Mesodermal cell (in vitro differentiated cells): ENCODE data around the gene SHROOM4.
A peak's percentile ranks its signal among the peaks of the same experiment; 100 is the strongest.

Source experiments
- H3K27ac ChIP-seq: 2 replicates; pipeline ENCODE4 v1.7.0; 2013; ENCODE audit warnings: mild to moderate bottlenecking, low read depth, low read length, moderate library complexity; ENCODE audit not compliant: severe bottlenecking
- H3K36me3 ChIP-seq: 2 replicates; pipeline ENCODE4 v1.7.1; 2013; ENCODE audit warnings: mild to moderate bottlenecking, low read length, moderate library complexity; ENCODE audit not compliant: control insufficient read depth, insufficient read depth
- H3K4me1 ChIP-seq: one replicate; pipeline ENCODE4 v1.7.1; 2013; ENCODE audit warnings: mild to moderate bottlenecking, low read length; ENCODE audit not compliant: insufficient read depth, control insufficient read depth, poor library complexity, severe bottlenecking
- H3K4me3 ChIP-seq: 2 replicates; pipeline ENCODE4 v1.7.0; 2013; ENCODE audit warnings: low read length, control low read depth, mild to moderate bottlenecking; ENCODE audit not compliant: insufficient read depth, poor library complexity, severe bottlenecking; ENCODE audit errors: extremely low read depth
- H3K9me3 ChIP-seq: 2 replicates; pipeline ENCODE4 v1.7.1; 2013; ENCODE audit warnings: mild to moderate bottlenecking, low read length, moderate library complexity; ENCODE audit not compliant: control insufficient read depth
- WGBS, 2 experiments: methylation state at CpG; one replicate each; pipeline ENCODE4 v1.1.5; 2013; ENCODE audit warnings: missing lambda C conversion rate in 2 of 2; ENCODE audit not compliant: insufficient coverage in 2 of 2; 5-methylcytosine and 5-hydroxymethylcytosine counted together

The SHROOM4 gene

DNA sequence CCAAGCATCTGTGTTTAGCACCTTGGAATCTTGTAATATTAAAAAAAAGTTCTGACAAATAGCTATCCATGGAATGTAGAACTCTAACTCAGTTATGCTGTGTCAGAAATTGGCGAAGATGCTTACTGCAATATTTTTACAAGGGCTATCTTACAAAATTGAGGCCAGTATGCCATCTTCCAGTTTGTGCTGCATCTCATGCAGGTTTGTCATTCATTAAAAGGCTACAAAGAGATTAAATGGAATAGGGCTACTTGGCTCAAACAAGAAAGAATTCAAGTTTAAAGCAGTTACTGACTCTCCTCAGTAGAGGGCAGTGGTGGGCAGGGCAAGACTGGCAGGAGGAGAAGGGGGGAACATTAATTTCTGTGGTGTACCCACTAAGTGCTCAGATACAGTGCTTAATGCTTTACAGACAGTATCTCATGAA lies 66.5 kb downstream of the SHROOM4 start:
- Histone ChIP-seq H3K9me3 (no peaks in the 10 kb centered on the region), H3K4me3 (no peak overlapping the region), H3K36me3 (no peaks in the 10 kb centered on the region), H3K27ac (no peak overlapping the region), H3K4me1 (no peaks in the 10 kb centered on the region)
- WGBS, 2 experiments, result no CpG with 5 or more reads among the region's 1 CpG

DNA sequence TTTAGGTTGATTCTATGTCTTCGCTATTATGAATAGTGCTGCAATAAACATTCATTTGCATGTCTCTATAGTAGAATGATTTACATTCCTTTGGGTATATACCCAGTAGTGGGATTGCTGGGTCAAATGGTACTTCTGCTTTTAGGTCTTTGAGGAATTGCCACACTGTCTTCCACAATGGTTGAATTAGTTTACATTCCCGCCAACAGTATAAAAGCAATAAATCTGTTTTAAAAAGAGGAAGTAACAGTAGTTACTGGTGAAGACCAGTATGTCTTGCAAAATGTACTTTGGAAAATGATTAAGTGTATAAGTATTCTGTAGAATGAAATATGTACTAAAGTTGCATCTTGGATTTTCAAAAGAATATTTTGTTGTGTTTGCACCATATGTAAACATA lies 77.3 kb downstream of the SHROOM4 start:
- Histone ChIP-seq H3K36me3 (no peaks in the 10 kb centered on the region), H3K9me3 (no peaks in the 10 kb centered on the region), H3K4me3 (no peak overlapping the region), H3K27ac (no peak overlapping the region), H3K4me1 (no peaks in the 10 kb centered on the region)
- WGBS, 2 experiments, result no CpG with 5 or more reads among the region's 2 CpGs

DNA sequence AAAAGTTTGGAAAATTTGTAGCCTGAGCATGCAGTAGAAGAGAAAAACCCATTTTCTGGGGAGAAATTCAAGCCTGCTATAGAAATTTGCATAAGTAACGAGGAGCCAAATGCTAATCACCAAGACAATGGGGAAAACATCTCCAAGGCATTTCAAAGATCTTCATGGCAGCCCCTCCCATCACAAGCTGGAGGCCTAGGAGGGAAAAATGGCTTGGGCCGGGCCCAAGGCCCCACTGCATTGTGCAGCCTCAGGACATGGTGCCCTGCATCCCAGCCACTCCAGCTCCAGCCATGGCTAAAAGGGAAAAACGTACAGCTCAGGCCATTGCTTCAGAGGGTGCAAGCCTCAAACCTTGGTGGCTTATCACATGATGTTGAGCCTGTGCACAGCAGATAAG lies 87.7 kb downstream of the SHROOM4 start:
- H3K36me3 ChIP-seq, result no peaks in the 10 kb centered on the region
- 67% methylated on average over 1 of the region's 3 CpGs; no CpG with 5 or more reads in 1 of the 2 experiments for WGBS, 2 experiments
- no peak overlapping the region for H3K27ac ChIP-seq
- no peaks in the 10 kb centered on the region for H3K9me3 ChIP-seq
- H3K4me1 ChIP-seq, result peaks cover 10% of the 10 kb centered on the region
- no peak overlapping the region for H3K4me3 ChIP-seq

DNA sequence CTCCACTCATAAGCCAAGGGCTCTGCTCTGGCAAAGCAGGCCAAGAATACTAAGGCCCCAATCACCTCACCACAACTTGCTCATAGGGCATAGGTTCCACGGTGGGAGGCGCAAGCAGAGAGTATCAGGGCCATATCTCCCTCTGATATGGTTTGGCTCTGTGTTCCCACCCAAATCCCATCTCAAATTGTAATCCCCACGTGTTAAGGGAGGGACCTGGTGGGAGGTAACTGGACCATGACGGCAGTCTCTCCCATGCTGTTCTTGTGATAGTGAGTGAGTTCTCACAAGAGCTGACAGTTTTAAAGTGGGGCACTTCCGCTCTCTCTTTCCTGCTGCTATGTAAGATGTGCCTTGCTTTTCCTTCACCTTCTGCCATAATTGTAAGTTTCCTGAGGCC lies 88.7 kb downstream of the SHROOM4 start:
- Histone ChIP-seq H3K9me3 (no peaks in the 10 kb centered on the region), H3K4me3 (no peak overlapping the region), H3K27ac (no peak overlapping the region), H3K4me1 (peaks cover 11% of the 10 kb centered on the region), H3K36me3 (no peaks in the 10 kb centered on the region)
- no CpG with 5 or more reads among the region's 5 CpGs for WGBS, 2 experiments

DNA sequence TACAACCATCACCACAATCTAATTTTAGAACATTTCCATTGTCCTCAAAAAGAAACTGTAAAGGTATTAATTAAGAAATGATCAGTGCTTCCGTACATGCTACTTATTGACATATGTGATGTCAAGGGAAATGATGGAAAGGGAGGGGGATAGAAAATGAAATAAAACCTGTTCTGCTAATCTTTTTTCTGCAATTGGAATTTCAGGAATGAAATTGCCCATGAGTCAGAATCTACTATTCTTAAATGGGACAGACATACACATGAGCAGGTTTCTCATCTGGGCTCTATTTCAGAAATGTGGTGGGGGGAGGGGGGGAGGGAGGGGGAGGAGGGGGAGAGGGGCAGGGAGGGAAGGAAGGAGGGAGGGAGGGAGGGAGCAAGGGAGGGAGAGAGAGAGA lies 91.0 kb downstream of the SHROOM4 start:
- H3K9me3 ChIP-seq, result no peaks in the 10 kb centered on the region
- no CpG with 5 or more reads among the region's 1 CpG for WGBS, 2 experiments
- peaks cover 11% of the 10 kb centered on the region for H3K4me1 ChIP-seq
- H3K4me3 ChIP-seq, result no peak overlapping the region
- H3K27ac ChIP-seq, result no peak overlapping the region
- no peaks in the 10 kb centered on the region for H3K36me3 ChIP-seq

DNA sequence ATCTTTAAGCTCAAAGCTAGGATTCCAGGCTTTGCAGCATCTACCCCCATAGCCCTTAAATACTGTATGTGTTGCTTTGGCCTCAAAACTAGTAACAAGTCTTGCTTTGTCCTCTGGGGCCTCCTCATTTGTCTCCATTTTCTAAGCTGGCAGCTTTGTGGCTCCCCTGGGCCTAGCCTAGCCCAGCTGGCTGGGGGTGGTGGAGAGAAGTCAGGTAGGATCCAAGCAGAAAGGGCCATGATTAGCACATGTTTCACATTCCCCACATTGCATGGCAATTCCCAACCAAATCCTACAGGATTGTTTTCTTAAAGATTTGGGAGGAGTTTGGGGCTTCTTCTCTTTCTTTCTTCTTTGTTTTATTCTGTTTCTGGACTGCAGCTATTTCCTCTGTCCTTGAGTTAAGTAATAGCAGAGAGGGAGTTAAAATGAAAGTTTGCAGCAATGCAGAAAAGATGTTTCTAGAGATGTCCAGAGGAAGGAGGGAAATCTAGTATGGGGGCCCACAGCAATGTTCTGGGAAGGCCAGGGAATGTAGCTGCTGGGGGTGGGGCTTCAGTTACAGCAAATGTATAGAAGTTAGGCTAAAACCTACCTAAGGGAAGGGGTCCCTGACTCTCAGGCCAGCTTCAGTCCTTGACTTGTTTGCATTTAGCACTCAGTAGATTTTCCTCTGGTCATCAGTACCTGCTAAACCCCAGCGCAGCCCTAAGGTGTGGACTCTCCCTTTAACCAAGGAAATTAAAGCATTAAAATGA lies 92.1 kb downstream of the SHROOM4 start:
- Histone ChIP-seq H3K36me3 (no peaks in the 10 kb centered on the region), H3K9me3 (no peaks in the 10 kb centered on the region), H3K4me1 (peaks cover 11% of the 10 kb centered on the region), H3K4me3 (no peak overlapping the region), H3K27ac (peak overlapping the region; percentile 69)
- WGBS, 2 experiments, result no CpG with 5 or more reads among the region's 1 CpG

DNA sequence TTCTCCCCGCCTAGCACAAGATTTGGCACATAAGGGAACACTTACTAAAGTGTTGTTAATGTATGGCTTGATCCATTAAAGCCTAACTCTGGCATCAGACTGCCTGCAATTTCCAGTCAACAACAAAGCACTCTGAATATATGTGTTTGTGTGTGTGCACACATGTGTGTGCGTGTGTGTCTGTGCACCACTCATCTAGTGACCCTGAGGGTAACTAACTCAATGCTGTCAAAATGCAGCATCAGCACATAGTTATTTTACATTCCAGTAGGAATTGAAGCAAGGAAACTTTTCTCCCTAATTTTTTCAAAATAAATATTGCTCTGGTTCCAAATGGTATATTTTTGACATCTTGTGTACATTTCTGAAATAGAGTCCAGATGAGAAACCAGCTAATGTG lies 94.4 kb downstream of the SHROOM4 start:
- Histone ChIP-seq H3K9me3 (no peaks in the 10 kb centered on the region), H3K27ac (no peak overlapping the region), H3K4me3 (no peak overlapping the region), H3K36me3 (no peaks in the 10 kb centered on the region), H3K4me1 (peaks cover 11% of the 10 kb centered on the region)
- WGBS, 2 experiments, result no CpG with 5 or more reads among the region's 2 CpGs

DNA sequence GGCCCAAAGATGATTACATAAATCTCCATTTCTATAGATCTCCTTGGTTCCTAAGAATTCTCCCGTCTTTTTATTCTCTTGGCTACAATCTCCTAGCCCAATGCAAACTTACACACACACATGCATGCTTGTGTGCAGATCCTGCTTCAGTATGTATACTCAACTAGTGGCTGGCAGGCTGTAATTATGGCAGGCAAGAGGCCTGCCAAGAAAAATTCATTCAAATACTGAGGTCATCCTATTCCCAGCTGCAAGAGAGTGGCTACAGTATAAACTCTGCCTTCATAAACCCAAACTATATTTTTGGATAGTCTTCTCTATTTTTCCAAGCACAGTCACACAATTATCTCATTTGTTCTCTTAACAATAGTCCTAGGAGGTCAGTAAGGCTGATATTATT lies 95.2 kb downstream of the SHROOM4 start:
- no peaks in the 10 kb centered on the region for H3K9me3 ChIP-seq
- H3K4me3 ChIP-seq, result no peak overlapping the region
- WGBS, 2 experiments, result no CpG with 5 or more reads among the region's 1 CpG
- no peak overlapping the region for H3K27ac ChIP-seq
- H3K36me3 ChIP-seq, result no peaks in the 10 kb centered on the region
- H3K4me1 ChIP-seq, result peaks cover 11% of the 10 kb centered on the region

DNA sequence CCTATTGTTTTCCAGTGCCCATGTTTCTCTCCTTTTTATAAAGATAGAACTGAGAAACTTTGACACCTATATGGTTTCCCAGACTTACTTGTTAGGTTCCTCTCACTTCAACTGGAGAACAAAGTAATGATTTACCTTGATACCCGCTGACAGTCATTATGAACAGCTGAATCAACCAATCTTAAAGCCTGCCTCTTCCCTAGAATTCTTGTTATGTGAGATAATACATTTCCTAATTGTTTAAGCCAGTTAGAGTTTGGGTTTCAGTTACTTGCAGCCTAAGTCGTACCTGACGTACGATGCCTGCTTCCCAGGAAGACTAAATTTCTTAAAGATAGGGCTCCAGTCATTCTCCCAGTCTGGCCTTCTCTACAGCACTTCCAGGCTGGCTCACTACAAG lies 97.3 kb downstream of the SHROOM4 start:
- H3K9me3 ChIP-seq, result no peaks in the 10 kb centered on the region
- H3K36me3 ChIP-seq, result no peaks in the 10 kb centered on the region
- H3K4me1 ChIP-seq, result peaks cover 5% of the 10 kb centered on the region
- WGBS, 2 experiments, result no CpG with 5 or more reads among the region's 4 CpGs
- H3K27ac ChIP-seq, result no peak overlapping the region
- no peak overlapping the region for H3K4me3 ChIP-seq

DNA sequence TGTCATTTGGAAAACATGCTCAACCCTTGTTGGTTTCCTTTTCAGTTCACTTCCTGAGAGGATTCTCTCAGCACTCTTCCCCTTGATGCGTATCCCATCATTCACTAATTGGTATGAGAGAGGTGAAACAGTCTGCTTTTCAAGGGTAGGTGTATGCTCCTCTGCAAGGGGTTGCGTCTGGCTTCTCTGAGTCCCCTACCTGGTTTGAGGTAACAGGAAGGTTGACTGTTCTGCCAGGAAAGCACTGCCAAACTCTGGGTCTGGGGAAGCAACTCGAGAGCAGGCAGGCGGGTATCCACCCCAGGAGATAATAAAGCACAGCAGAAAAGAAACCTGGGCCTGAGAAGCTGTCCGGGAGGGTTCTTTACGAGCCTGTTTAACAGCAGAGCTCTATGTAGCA lies 101.2 kb downstream of the SHROOM4 start:
- no peaks in the 10 kb centered on the region for H3K9me3 ChIP-seq
- H3K4me1 ChIP-seq, result peaks cover 4% of the 10 kb centered on the region
- 60 to 81% methylated on average over 4 of the region's 6 CpGs for WGBS, 2 experiments
- no peak overlapping the region for H3K27ac ChIP-seq
- H3K4me3 ChIP-seq, result no peak overlapping the region
- H3K36me3 ChIP-seq, result no peaks in the 10 kb centered on the region

DNA sequence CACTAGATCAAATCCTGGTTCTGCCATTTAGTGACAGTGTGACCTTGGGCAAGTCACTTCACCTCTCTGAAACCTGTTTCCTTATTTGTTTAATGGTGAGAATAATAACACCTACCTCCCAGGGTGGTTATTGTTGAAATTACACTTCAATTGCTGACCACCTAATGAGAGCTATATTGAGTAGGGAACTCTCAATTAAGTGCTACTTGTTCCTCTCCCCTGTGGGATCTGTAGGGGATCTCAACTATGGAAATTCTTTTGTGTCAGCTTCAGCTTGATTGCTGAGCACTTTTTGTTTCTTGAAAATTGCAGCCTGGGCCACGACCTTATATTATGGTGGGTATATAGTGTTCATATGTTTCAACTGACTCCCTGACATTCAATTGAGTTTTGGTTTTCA lies 102.1 kb downstream of the SHROOM4 start:
- Histone ChIP-seq H3K27ac (no peak overlapping the region), H3K36me3 (no peaks in the 10 kb centered on the region), H3K4me1 (peaks cover 4% of the 10 kb centered on the region), H3K9me3 (no peaks in the 10 kb centered on the region), H3K4me3 (no peak overlapping the region)
- no CpG with 5 or more reads among the region's 1 CpG for WGBS, 2 experiments
